ENCODE data around the gene CCNYL1.
A peak's percentile ranks its signal among the peaks of the same experiment; 100 is the strongest.
"Not testable (repeated sequence)": the region's sequence is repeated elsewhere in the genome, so short reads cannot be mapped to it uniquely, and the experiment has no call there.

The CCNYL1 gene

GRCh38 chr2:207734264-207734635 lies 22.8 kb downstream of the CCNYL1 start:
- peak; percentile 22 for TF ChIP-seq CTCF (IDR thresholded peaks at IDR 0.05)
- Mint-ChIP-seq H3K4me3 (no peak overlapping the region), H3K4me1 (no peaks in the 10 kb centered on the region), H3K9me3 (no peaks in the 10 kb centered on the region), H3K27ac (no peak overlapping the region), H3K36me3 (ENCODE audit: low read depth) (peaks cover 28% of the 10 kb centered on the region), H3K27me3 (ENCODE audit: low read depth, poor library complexity) (no peaks in the 10 kb centered on the region)
- no peak for DNase-seq

GRCh38 chr2:207734636-207735512 lies 23.4 kb downstream of the CCNYL1 start:
- peaks cover 24% of the 10 kb centered on the region for H3K36me3 Mint-ChIP-seq (ENCODE audit: low read depth)
- H3K27ac Mint-ChIP-seq: no peak overlapping the region
- no peak overlapping the region for H3K4me3 Mint-ChIP-seq
- no peaks in the 10 kb centered on the region for H3K9me3 Mint-ChIP-seq
- no peaks in the 10 kb centered on the region for H3K4me1 Mint-ChIP-seq
- no peaks in the 10 kb centered on the region for H3K27me3 Mint-ChIP-seq (ENCODE audit: low read depth, poor library complexity)
- no peak for DNase-seq
- TF ChIP-seq CTCF (IDR thresholded peaks at IDR 0.05): no peak

- not testable (repeated sequence) for H3K4me3 Mint-ChIP-seq; H3K27me3 Mint-ChIP-seq (ENCODE audit: low read depth, poor library complexity); H3K27ac Mint-ChIP-seq; H3K4me1 Mint-ChIP-seq; H3K9me3 Mint-ChIP-seq; DNase-seq
- H3K36me3 Mint-ChIP-seq (ENCODE audit: low read depth): peaks cover 24% of the 10 kb centered on the region
Observed at GRCh38 chr2:207735513-207735859, 24.0 kb downstream of the CCNYL1 start.

GRCh38 chr2:207743514-207743913 lies 32.1 kb downstream of the CCNYL1 start:
- Mint-ChIP-seq H3K36me3 (ENCODE audit: low read depth) (peaks cover 10% of the 10 kb centered on the region), H3K4me3 (no peak overlapping the region), H3K27ac (no peak overlapping the region), H3K4me1 (peaks cover 4% of the 10 kb centered on the region), H3K9me3 (no peaks in the 10 kb centered on the region), H3K27me3 (ENCODE audit: low read depth, poor library complexity) (no peaks in the 10 kb centered on the region)
- no peak for TF ChIP-seq CTCF (IDR thresholded peaks at IDR 0.05)
- no peak for DNase-seq

- H3K4me1 Mint-ChIP-seq: peaks cover 4% of the 10 kb centered on the region
- H3K4me3 Mint-ChIP-seq: no peak overlapping the region
- H3K9me3 Mint-ChIP-seq: no peaks in the 10 kb centered on the region
- no peak overlapping the region for H3K27ac Mint-ChIP-seq
- no peak for DNase-seq
- TF ChIP-seq CTCF (IDR thresholded peaks at IDR 0.05): no peak
- H3K36me3 Mint-ChIP-seq (ENCODE audit: low read depth): peaks cover 10% of the 10 kb centered on the region
- H3K27me3 Mint-ChIP-seq (ENCODE audit: low read depth, poor library complexity): no peaks in the 10 kb centered on the region
Observed at GRCh38 chr2:207744050-207744449, 32.6 kb downstream of the CCNYL1 start.

- no peak overlapping the region for H3K4me3 Mint-ChIP-seq
- H3K27me3 Mint-ChIP-seq (ENCODE audit: low read depth, poor library complexity): no peaks in the 10 kb centered on the region
Observed at GRCh38 chr2:207744451-207744850, 33.0 kb downstream of the CCNYL1 start.

More at GRCh38 chr2:207744451-207744850, 33.0 kb downstream of the CCNYL1 start:
- Mint-ChIP-seq H3K36me3 (ENCODE audit: low read depth) (peaks cover 10% of the 10 kb centered on the region), H3K27ac (no peak overlapping the region), H3K4me1 (peaks cover 4% of the 10 kb centered on the region), H3K9me3 (no peaks in the 10 kb centered on the region)
- TF ChIP-seq CTCF (IDR thresholded peaks at IDR 0.05): no peak
- DNase-seq: no peak
